ENCODE data around the gene KIAA0319L.

Gene KIAA0319L

DNA sequence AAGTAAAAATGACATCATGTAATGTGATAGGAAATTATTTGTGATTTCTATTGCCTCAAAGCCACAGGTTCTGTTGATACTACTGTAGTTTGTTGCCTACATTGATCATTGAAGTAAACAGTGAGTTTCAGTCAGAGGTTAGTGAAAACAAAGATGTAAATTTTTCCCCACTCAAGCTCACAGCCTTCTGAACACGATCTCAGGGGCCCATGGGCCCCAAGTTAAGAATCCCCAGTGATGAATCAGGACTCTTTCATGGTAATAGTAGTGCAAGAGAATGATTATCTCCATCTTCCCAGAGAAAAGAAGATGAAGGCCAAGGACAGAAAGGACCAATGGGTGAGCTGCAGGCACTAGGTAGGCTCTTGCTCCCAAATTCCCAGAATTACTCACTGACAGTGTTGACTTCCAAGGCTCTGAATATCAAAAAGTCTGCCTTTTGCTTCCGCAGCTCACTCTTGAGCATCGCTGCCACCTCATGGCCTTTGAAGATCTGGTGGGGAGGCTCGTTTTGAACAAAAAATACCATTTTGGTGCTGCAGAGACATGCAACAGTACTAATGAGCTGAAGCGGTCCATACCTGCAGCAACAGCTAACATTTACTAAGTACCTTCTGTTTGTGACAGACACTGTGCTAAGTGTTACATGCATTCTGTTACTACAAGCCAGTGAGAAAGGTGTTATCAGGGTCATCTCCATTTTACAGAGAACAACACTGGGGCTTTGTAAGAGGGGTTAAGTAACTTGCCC lies 113.3 kb downstream of the KIAA0319L start:
- DNase-seq (ENCODE audit: low spot score): no peak

DNA sequence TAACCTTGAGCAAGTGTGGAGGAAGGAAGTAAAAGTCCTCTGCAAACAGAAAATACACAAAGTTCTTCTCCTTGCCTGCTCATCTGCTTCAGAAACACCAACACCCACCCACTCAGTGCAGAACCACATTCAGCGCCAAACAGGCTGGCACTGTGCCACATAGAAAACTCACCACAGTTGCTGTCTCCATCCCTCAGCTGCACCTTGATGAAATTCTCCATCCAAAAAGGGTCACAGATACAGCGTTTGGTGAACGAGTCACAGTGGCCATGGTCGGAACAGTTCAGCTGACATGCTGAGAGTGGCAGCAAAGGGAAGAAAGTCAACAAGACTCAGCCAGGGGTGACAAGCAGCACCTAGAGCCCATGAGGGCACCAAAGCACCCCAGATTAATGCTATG lies 114.5 kb downstream of the KIAA0319L start:
- DNase-seq (ENCODE audit: low spot score): no peak

DNA sequence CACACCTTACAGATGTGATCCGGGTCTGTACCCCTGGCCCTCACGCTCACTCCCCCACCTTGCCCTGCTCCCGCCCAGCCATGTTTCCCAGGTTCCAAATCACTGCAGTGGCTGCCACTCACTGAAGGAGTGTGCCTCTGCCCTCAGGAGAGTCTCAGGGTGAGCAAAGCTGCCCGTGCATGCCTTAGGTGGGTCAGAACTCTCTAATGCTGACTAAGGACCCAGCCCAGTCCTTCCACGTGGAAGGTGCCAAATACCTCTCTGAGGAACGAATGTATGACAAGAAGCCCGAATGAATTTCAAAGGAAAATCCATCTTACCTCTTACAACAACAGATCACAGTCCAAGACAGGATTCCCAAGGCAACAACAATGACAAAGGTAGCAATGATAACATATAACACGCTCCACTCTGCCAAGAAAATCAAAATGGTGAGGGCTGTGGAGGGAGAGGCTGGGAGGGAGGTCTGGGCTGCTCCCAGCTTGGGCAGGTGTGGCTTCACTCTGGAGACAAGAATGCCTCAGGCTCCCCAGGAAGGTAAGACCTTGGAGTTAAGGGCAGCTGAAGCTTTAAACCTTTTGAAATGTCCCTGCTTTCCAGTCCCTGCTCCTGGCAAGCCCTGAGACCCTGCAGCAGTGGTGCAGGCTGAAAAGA lies 115.2 kb downstream of the KIAA0319L start:
- DNase-seq (ENCODE audit: low spot score): no peak

DNA sequence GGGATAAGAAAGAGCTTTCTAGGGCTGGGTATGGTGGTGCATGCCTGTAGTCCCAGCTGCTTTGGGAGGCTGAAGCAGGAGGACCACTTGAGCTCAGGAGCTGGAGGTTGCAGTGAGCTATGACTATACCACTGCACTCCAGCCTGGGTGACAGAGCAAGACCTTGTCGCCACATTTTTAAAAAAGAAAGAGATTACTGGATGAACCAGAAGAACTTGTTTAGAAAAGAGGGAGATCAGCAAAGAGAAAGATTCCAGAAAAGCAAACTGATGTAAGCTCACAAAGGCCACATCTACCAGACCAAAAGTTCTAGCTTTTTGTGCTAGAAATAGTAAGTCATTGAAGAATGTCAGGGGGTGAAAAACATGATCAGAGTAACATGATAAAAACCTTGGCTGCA lies 117.6 kb downstream of the KIAA0319L start:
- no peak for DNase-seq (ENCODE audit: low spot score)

DNA sequence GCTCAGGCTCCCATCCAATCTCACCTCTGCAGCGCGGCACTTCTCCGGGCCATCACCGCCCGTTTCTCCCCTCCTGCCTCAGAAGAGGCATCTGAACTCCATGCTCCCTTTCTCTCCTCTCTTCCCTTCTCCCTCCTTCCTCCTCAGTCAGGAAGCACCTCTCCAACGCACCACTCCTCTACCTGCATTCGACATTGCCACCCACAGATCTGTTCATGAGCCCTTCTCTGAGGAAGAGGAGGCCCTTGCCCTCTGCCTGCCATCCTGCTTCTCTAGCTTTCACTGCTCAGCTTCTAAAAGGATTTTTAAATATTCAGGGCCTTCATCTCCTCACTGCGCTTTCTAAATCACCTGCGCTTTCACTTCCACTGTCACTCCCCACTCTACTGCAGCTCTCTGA lies 120.0 kb downstream of the KIAA0319L start:
- DNase-seq (ENCODE audit: low spot score): no peak

DNA sequence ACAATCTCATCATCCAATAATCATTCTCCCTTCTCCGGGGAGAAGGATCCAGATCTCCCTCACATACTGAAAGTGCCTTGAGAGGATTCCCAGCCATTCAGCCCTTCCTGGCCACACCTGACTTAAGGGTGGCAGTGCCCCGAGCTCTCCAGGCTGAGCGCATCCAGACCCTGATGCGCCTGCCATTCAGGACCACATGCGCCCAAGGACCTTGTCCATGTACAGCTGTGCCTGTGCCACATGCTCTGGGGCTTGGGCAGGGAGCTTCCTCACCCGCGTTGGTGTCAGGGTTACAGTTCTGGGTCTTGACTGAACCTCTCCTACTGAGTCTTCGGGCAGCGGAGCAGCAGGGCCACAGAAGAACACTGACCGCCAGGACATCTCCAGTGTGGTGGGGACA lies 121.1 kb downstream of the KIAA0319L start:
- no peak for DNase-seq (ENCODE audit: low spot score)

DNA sequence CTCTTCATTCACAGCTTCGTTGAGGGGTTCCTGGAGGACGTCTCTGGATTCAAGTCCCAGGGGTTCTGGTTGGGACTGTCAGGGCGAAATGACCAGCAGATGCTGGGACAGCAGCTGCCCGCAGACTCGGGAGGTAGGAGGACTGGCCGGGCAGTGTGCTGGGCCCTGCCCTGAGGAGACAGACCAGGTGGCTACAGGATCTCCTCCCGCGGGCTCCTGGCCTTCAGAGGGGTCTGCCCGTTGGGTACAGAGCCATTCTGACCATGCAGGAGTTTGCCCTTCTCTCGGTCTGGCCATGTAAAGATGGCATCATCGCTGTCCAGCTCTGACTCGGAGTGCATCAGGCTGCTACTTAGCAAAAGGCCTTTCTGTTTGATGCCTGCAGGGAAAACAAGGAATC lies 122.5 kb downstream of the KIAA0319L start:
- no peak for DNase-seq (ENCODE audit: low spot score)

DNA sequence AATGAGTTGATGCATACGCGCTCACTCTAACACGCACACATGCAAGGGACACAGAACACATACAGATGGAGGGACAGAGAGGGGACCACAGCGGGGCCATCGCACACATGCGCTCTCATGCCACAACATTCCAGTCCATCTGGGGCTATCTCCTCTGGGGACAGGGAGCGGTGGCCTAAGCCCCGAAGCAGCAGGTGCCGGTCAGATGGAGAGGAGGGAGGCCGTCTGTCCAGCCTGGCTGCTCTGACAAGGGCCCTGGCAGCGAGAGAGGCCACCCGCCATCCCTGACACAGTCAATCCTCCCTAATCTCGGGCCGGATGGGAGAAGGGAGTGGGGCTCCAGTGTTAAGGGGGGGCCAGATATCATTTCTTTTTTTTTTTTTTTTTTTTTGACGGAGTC lies 123.5 kb downstream of the KIAA0319L start:
- DNase-seq (ENCODE audit: low spot score): no peak

DNA sequence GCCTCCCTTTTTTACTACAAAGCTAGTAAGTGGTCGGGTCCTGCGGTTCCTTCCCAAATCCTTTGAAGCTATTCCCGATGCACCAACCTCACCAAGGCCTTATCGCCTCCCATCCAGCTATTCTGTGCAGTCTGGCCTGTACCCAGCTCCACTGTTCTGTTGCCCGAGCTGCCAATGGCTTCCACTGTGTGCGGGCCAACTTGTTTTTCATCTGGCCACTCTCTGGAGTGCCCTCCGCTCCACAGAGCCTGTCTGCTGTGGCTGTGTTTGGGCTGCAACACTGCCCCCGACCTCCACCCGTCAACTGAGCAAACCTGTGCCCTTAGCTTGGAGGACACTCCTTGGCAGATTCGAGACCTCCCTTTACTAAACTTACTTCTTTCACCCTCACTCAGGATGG lies 125.0 kb downstream of the KIAA0319L start:
- DNase-seq (ENCODE audit: low spot score): no peak

DNA sequence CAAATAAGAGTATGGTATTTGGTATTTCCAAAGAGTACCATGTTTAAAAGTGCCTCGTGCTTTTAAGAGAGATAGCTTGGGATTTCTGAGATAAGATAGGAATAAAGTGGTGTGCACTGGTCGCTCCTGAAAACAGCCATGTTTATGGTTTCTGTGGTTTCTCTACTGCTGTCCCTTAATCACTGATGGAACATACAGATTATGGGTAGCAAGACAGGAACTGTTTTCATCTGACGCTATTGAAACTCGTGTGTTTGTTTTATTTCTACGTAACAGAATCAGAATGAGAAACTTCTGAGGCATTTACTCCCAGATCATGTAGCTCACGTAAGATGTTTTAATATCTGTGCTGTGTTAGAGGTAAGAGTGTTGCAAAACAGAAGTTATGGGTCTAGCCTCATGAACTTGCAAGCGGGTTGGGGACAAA lies 126.0 kb downstream of the KIAA0319L start:
- DNase-seq (ENCODE audit: low spot score): no peak

DNA sequence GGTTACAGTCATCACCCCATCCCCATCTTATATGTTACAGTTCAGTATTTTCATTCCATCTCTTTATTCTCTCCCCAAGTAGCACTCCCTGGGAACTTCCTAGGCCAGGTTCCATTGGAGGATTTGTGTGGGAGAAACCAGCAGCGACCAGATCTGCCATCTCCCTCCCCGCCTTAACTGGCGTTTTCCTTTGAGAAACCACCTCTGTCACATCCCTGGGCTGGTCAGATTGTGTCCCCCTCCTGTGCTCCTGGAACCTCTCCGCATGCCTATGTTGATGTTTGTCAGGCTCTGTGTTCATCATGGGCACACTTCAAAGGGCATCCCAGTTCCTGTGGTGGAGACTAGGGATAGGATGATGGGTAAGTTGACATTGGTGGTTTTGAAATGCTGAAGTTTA lies 126.4 kb downstream of the KIAA0319L start:
- no peak for DNase-seq (ENCODE audit: low spot score)

DNA sequence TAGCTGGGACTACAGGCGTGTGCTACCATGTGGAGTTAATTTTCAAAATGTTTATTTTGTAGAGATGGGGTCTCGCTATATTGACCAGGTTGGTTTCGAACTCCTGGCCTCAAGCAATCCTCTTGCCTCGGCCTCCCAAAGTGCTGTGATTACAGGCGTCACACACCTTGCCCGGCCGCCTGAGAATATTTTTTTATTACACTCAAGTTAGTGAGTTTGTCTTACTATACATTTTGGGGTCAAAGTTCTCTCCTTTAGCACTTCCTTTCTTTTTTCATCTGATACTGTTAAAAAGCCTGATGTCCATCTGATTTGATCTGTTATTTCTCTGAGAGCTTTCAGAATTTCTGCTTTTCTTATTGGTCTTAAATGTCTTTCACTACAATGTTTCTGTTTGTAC lies 128.8 kb downstream of the KIAA0319L start:
- DNase-seq (ENCODE audit: low spot score): no peak

DNA sequence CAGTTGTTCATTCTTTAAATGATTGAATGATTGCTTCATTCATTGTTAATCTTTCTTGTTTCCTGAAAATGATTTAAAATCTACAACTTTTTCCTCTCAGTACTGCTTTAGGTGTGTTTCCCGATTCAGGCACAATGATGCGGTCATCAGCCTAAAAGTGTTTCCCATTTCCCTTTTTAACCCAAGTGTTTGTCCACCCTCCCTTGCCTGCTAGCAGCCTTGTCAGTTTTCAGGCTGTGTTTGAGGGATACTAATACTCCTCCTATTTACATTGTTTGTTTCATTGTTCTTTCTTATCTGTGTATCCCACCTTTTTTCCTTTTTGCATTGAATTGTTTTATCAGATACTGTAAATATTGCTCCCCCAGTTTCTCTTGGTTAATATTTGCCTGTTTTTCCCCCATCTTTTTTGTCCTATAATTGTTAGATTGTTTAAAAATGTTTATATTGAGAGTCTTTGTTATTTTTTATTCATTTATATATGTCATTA lies 131.1 kb downstream of the KIAA0319L start:
- DNase-seq (ENCODE audit: low spot score): no peak

DNA sequence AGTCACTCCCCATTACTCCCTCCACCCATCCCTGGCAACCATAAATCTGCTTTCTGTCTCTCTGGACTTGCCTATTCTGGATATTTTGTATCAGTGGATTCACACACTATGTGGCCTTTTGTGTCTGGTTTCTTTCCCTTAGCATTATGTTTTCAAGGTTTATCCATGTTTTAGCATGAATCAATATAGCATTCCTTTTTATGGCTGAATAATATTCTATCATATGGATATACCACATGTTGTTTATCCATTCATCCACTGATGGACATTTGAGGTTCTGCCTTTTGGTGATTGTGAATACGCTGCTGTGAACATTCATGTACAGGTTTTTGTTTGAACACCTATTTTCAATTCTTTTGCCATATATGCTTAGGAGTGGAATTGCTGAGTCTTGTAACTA lies 148.3 kb downstream of the KIAA0319L start:
- DNase-seq (ENCODE audit: low spot score): no peak

DNA sequence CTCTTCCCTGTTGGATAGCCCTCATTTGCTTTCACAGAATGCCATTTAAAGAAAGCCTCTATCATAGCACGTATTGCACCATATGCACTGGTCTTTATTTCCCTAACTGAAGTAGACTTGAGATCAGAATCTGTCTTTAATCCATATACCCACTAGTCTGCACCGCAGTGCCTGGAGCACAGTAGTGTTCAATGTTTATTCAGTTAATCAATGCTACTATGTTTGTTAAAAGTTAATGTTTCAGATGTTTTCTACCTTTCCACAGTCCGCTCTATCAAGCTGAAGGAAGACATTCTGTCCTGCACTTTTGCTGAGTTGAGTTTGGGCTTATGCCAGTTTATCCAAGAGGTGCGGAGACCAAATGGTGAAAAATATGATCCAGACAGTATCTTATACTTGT lies 149.5 kb downstream of the KIAA0319L start:
- no peak for DNase-seq (ENCODE audit: low spot score)

DNA sequence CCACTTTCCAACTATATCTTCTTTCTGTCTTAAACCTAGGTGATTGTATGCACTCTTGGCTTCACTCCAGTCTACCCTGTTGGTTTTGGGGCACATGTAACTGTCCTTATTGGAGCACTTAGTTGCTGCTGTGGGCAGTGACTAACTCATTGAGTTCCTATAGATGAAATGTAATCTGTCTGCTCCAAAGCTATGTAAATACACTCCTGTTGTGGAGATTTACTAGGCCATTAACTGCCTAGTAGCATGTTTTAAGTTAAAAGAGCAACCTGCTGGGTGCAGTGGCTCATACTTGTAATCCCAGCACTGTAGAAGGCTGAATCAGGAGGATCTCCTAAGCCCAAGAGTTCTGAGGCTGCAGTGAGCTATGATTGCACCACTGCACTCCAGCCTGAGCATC lies 151.1 kb downstream of the KIAA0319L start:
- no peak for DNase-seq (ENCODE audit: low spot score)

DNA sequence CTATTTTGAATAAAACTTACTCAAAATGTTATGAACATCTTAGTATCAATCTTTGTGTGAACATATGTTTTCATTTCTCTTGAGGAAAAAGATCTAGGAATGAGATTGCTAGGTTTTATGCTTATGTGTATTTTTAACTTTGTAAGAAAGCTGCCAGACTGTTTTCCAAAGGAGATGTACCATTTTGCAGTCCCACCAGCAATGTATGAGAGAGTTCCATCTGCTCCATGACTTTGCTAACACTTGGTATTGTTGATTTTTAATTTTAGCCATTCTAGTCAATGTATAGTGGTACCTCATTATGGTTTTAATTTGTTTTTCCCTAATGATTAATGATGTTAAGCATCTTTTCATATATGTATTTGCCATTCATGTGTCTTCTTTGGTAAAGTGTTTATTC lies 156.2 kb downstream of the KIAA0319L start:
- no peak for DNase-seq (ENCODE audit: low spot score)

DNA sequence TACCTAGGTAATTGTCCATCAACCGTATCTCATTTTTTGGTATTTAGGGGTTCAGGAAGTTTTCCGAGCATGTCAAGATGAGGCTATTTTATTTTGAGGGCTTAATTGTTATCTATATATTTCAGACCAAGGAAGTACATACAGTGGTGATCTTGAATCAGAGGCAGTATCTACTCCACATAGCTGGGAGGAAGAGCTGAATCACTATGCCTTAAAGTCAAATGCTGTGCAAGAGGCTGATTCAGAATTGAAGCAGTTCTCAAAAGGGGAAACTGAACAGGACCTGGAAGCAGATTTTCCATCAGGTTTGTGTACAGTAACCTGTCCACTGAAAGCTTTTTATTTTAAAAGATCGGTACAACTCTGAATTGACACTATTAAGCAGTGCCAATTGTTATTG lies 158.5 kb downstream of the KIAA0319L start:
- DNase-seq (ENCODE audit: low spot score): no peak

DNA sequence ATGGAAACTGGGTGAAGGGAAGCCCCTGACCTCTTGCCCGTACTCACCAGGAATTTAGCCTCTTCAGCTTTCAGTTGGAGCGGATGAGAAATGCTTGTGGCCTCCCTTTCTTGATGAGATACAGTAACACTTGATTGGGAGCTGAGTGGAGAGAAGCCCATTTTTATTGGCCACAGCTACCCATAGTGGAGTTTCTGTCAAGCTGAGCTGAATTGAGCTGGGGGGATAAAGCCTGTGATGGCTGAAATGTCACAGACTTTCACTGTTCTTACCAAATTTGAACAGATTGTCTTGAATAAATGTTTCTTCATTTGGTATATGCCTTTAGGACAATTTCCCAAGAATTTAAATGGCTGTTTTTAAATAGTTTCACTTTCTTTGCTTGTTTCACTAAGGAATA lies 162.8 kb downstream of the KIAA0319L start:
- no peak for DNase-seq (ENCODE audit: low spot score)

DNA sequence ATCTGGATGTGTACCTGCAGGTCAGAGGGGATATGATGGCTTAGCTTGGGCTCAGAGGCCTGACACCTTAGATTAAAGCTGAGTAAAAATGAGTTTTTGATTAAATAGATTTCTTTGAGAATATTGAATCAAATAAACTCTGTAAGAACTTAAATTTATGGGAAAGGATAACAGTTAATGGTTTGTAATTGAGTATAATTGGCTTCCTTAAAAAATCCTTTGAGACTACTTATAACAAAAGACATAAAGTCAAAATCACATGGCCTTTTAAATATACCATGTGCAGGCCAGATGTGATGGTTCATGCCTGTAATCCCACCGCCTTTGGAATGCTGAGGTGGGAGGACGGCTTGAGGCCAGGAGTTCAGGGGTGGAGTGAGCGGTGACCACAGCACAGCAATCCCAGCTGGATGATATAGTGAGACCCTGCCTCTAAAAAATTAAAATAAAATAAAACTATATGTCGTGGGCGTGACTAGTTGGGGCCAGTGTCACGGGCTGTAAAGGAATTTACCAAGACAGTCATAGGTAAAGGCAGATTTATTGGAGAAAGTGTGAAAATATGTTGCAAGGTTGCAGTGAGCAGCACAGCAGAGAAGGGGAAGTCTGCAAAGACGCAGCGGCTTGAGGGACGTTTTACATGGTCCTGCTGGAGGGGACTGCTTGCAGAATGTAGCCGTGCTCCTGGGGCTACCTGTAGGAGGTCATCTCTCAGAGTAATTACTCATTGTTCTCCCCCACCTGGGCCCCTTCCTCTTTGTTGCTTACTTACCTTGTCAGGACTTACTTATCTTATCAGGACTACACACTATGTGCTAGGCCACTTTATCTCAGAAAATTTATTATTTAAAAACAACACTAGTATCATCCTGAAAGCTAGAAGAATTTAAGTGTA lies 166.4 kb downstream of the KIAA0319L start:
- no peak for DNase-seq (ENCODE audit: low spot score)

DNA sequence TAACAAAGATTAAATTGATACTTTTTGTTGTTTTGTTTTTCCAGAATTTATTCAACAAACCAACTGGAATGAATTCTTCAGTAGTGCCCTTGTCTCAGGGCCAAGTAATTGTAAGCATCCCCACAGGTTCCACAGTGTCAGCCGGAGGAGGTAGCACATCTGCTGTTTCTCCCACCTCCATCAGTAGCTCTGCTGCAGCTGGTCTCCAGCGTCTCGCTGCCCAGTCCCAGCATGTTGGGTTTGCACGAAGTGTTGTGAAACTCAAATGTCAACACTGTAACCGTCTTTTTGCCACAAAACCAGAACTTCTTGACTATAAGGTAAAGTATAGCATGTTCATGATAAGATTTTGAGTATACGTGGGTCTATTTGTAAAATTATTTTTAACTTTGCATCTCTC lies 170.2 kb downstream of the KIAA0319L start:
- no peak for DNase-seq (ENCODE audit: low spot score)

DNA sequence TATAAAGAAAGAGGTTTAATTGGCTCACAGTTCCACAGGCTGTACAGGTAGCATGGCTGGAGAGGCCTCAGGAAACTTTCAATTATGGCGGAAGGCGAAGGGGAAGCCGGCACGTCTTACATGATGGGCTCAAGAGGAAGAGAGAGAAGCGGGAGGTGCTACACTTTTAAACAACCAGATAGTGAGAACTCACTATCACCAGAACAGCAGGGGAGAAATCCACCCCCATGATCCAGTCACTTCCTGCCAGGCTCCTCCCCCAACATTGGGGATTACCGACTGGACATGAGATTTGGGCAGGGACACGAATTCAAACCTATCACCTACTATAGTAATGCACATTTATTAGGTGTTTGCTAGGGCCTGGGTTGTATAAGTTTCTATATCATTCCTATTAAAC lies 170.9 kb downstream of the KIAA0319L start:
- no peak for DNase-seq (ENCODE audit: low spot score)
